HG02884 (cell line): ENCODE data around the gene LCAT.
"Not testable (repeated sequence)": the region's sequence is repeated elsewhere in the genome, so short reads cannot be mapped to it uniquely, and the experiment has no call there.

Experiments used
- ATAC-seq: cut with Tn5 transposase; IDR thresholded peaks from one replicate; pipeline ENCODE4 v1.9.1; 2021; ENCODE audit warnings: mild to moderate bottlenecking, moderate library complexity; ENCODE audit not compliant: unreplicated experiment

The LCAT gene

GRCh38 chr16:67915831-67916723 lies 27.8 kb downstream of the LCAT start:
- no peak for ATAC-seq

GRCh38 chr16:67915496-67915769 lies 28.5 kb downstream of the LCAT start:
- not testable (repeated sequence) for ATAC-seq

GRCh38 chr16:67914758-67915495 lies 29.0 kb downstream of the LCAT start:
- no peak for ATAC-seq

GRCh38 chr16:67910158-67910557 lies 33.8 kb downstream of the LCAT start:
- no peak for ATAC-seq

- ATAC-seq, result no peak
These were observed 34.7 kb downstream of the LCAT start for GRCh38 chr16:67909056-67909742.

- ATAC-seq, result no peak
These were observed 36.3 kb downstream of the LCAT start for GRCh38 chr16:67907397-67908180.

- ATAC-seq, result no peak
These were observed 41.1 kb downstream of the LCAT start for GRCh38 chr16:67902831-67903230.

GRCh38 chr16:67901734-67902133 lies 42.2 kb downstream of the LCAT start:
- no peak for ATAC-seq

GRCh38 chr16:67897231-67897630 lies 46.7 kb downstream of the LCAT start:
- no peak for ATAC-seq

GRCh38 chr16:67893743-67894399 lies 50.0 kb downstream of the LCAT start:
- ATAC-seq, result no peak

GRCh38 chr16:67892899-67893742 lies 50.8 kb downstream of the LCAT start, which contains the start of gene PSKH1:
Gene PSKH1 (plus strand): TSS chr16:67893254. CDS start chr16:67908750, 15,496 bp downstream.
- peak; percentile 86 for ATAC-seq

- no peak for ATAC-seq
These were observed 51.5 kb downstream of the LCAT start for GRCh38 chr16:67892375-67892774.
